ENCODE measurements around the gene MYT1. TPM values are rescaled to one million over a fixed set of nuclear protein-coding genes. Genes with fewer than 3 reads are reported as not detected.

MYT1 gene
- polyA plus RNA-seq, 1 experiment: not detected

- no peak overlapping the region for H3K4me3 ChIP-seq (ENCODE audit: low read depth, low read length)
- TF ChIP-seq CTCF (IDR thresholded peaks at IDR 0.05; ENCODE audit: low read depth, low read length): no peak
- H3K9me3 ChIP-seq (ENCODE audit: control insufficient read depth, insufficient read depth, low read length): no peaks in the 10 kb centered on the region
- H3K27me3 ChIP-seq (ENCODE audit: control insufficient read depth, insufficient read depth, low read length): peaks cover 9% of the 10 kb centered on the region
- ChIA-PET POLR2A (no interaction called here), CTCF (no interaction called here)
- H3K27ac ChIP-seq (ENCODE audit: low read depth, low read length): no peak overlapping the region
- DNase-seq (ENCODE audit: low read depth, low spot score): no peak
Observed at GRCh38 chr20:64136004-64136710, 28.1 kb upstream of the MYT1 start.

DNA sequence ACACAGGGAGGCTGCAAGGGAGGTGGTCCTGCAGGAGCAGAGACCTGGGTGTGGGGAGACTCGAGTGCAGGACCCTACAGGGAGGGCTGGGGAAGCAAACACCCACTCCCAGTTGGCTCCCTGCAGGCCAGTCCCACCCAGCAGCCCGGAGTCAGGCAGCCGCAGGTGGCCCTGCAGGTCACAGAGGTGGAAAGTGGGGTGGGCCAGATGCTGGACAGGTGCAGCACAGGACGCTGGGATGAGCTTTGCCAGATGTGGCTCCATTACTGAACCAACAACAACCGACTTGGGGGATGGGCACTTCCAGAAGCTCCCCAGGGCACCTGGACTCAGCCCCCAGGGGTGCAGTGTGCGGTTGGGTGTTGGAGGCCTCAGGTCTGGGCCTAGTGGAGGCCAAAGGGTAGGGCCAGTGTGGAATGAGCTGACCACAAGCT lies 26.6 kb upstream of the MYT1 start:
- Histone ChIP-seq H3K4me3 (ENCODE audit: low read depth, low read length) (no peak overlapping the region), H3K27me3 (ENCODE audit: control insufficient read depth, insufficient read depth, low read length) (peaks cover 13% of the 10 kb centered on the region), H3K9me3 (ENCODE audit: control insufficient read depth, insufficient read depth, low read length) (no peaks in the 10 kb centered on the region), H3K27ac (ENCODE audit: low read depth, low read length) (no peak overlapping the region)
- POLR2A ChIA-PET: no interaction called here
- DNase-seq (ENCODE audit: low read depth, low spot score): no peak
- TF ChIP-seq CTCF (IDR thresholded peaks at IDR 0.05; ENCODE audit: low read depth, low read length): no peak
- CTCF ChIA-PET: no interaction called here

DNA sequence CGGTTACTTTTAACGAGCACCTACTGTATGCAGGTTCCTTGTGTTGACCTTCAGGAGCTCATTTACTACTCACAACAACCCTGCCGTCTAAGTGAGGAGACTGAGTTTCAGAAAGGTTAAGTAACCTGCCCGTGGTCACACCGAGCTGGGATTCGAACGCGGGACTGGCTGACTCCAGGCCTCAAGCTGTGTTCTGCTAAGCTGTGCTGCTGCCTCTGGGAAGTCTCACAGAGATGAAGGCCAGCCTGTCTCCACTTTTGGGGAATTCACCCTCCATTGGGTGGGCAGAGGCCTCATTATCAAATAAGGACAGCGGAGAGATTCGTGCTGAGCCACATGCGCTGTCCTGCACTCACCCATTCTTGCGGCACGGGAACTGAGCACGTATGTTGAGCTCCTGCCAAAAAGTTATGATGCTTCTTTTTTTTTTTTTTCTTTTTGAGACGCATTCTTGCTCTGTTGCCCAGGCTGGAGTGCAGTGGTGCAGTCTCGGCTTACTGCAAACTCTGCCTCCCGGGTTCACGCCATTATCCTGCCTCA lies 25.9 kb upstream of the MYT1 start:
- DNase-seq (ENCODE audit: low read depth, low spot score): no peak
- H3K27ac ChIP-seq (ENCODE audit: low read depth, low read length): no peak overlapping the region
- ChIA-PET POLR2A (no interaction called here), CTCF (no interaction called here)
- H3K9me3 ChIP-seq (ENCODE audit: control insufficient read depth, insufficient read depth, low read length): no peaks in the 10 kb centered on the region; the same call in 1 of the 2 replicates
- H3K27me3 ChIP-seq (ENCODE audit: control insufficient read depth, insufficient read depth, low read length): peaks cover 13% of the 10 kb centered on the region
- no peak for TF ChIP-seq CTCF (IDR thresholded peaks at IDR 0.05; ENCODE audit: low read depth, low read length)
- H3K4me3 ChIP-seq (ENCODE audit: low read depth, low read length): no peak overlapping the region

DNA sequence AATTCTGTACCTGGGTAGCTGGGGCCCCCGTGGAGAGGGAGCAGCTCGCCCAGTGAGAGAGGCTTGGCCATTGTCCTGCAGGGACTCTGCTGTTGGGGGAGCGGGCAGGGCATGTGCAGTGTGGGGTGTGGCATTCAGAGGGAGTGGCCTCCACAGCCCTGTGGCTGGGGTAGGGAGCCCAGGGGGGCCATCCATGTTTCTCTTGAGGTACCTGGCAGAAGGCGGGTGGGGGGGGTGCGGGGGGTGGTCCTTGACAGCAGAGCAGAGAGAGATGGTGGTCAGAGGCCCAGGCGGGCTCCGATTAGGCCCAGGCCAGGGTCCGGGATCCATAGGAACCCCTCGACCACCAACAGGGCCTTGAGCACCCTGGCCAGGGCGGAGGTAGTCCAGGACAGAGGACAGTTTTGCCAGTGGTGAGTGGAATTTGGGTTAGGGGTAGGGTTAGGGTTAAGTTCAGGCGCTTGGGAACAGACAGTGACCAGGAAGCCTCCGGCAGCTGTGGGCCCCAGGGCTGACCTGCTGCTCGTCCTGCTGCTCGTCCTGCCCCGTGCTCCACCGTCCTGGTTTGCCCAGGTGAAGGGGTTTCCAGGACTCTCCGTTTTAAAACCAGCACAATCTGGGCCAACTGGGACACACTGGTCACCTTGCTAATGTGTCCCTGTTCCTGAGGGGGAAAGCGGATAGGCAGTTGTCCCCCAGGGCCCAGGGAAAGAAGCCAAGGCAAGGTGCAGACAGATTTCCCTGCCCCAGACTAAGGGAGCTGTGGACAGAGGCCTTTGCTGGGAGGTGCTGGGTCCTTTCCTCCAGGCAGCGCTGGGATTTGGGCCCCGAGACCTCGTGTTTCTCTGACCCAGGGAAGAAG lies 24.8 kb upstream of the MYT1 start:
- no peak for TF ChIP-seq CTCF (IDR thresholded peaks at IDR 0.05; ENCODE audit: low read depth, low read length)
- Histone ChIP-seq H3K27me3 (ENCODE audit: control insufficient read depth, insufficient read depth, low read length) (peaks cover 13% of the 10 kb centered on the region), H3K9me3 (ENCODE audit: control insufficient read depth, insufficient read depth, low read length) (peaks cover 2% of the 10 kb centered on the region), H3K4me3 (ENCODE audit: low read depth, low read length) (no peak overlapping the region), H3K27ac (ENCODE audit: low read depth, low read length) (no peak overlapping the region)
- DNase-seq (ENCODE audit: low read depth, low spot score): no peak
- ChIA-PET CTCF (no interaction called here), POLR2A (interaction anchor here (0.7 kb wide), 1 partner anchor 13 kb away, joined by 3 read pairs; no protein-coding TSS in a partner anchor)

Data from AG04450 (cell line).